Inferior parietal cortex (tissue), 1 donor: ENCODE measurements around the gene ARHGEF17.

Source experiments
- DNase-seq: peaks from one replicate; pipeline ENCODE4 v3.0.0-alpha.2; 2016; ENCODE audit errors: extremely low spot score

Gene ARHGEF17

GRCh38 chr11:73393479-73394415 lies 85.7 kb downstream of the ARHGEF17 start:
- DNase-seq, result peak; percentile 79

- DNase-seq, result no peak
These were observed 86.6 kb downstream of the ARHGEF17 start for GRCh38 chr11:73394416-73395296.

DNA sequence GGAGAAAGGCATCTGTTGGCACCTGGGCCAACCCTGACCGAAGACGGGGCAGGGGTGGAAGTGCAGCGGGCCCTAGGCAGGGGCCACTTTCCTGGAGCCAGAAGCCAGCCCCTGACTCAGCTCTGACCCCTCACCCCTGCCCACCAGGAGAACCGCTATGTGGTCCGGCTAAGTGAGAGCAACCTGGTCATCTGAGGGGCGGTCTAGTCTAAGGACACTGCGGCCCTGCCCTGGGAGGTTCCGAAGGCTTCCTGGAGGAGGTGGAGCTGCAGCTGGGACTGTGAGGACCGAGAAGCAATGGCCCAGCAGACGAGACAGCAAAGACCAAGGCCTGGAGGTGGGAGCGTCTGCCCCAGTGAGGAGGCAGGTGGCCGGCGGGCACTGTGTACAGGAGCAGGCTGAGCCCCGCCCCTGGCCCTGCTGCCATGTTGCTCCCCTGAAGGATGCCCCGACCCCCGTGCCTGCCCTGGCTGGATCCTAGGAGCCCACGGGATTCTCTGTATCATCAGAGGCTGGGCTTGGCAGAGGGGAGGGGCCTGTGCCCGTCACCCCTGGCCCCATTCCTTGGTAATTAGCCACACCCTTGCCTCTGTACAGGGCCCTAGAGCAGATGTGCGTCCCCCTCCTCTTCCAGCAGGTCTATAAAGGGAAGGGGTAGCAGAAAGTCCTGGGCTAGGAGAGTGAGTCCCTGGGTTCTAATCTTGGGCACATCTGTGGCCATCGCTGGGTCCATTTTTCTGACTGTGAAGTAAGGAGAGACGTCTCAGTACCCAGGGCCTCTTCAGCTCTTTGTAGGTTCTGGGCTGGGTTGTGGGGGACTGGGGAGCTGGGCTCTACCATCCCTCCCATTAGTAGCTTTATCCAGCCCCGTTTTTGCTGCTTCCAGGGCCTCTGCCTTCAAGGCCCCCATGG lies 87.5 kb downstream of the ARHGEF17 start:
- DNase-seq, result no peak

GRCh38 chr11:73396251-73396930 lies 88.3 kb downstream of the ARHGEF17 start:
- no peak for DNase-seq

GRCh38 chr11:73396985-73397384 lies 88.9 kb downstream of the ARHGEF17 start:
- DNase-seq, result no peak

DNA sequence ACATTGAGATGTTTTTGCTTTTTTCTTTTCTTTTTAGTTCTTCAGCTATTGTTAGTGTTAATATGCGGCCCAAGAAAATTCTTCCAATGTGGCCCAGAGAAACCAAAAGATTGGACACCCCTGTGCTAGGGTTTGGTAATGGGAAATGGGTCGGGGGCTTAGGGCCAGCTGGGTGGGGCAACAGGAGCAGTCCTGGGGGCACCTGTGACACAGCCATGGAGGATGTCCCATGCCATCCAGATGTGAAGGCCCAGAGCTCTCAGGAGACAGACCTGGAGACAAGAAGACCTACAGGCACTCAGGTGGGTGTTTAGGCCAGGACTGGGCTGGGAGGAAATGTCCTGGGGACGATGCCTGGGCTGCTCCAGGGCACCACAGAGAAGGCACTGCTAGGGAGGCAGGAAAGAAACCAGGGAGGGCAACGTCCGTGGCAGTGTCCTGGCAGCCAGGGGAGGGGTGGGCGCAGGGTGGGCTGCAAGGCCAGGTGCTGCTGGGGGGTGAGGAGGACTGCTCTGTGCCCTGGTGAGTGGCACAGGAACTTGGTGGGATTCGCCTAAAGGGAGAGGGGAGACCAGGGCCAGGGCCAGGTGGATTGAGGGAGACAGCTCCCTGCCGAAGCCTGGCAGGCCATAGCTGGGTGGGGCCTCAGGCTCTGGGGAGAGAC lies 89.5 kb downstream of the ARHGEF17 start:
- no peak for DNase-seq

DNA sequence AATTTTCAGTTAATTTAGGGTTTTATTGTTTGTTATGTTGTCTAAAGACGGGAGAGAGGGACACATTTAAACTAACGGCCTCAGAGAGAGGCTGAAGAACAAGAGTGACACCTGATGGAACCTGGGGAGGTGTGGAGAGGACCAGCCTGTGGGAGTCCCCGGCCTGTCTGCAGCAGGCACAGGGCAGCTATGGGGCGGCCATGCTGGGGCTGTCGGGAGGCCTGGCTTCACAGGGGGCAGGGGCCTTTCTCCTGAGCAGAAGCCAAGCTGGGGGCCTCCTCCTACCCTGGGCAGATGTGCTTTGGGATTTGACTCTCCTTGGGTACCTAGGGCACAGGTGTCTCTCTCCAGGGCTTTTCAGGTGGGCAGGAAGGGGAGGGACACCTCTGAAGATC lies 90.1 kb downstream of the ARHGEF17 start:
- no peak for DNase-seq

- DNase-seq, result no peak
These were observed 90.6 kb downstream of the ARHGEF17 start for GRCh38 chr11:73398721-73399120.

GRCh38 chr11:73399159-73399590 lies 91.1 kb downstream of the ARHGEF17 start:
- no peak for DNase-seq

DNA sequence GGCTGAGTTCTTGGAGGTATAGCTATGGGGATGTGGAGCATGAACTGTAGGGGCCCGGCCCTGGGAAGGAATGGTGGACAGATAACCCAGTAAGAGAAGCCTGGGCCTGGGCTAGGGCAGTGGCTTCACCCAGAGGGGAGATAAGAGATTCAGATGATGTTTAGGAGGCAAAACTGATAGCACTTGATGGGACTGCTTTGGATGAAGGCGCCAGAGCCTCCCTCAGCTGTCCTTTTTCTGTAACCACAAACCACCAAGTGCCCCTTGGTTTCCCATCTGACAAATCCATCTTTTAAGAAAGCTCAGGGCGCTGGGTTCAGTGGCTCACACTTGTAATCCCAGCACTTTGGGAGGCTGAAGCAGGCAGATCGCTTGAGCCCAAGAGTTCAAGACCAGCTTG lies 91.6 kb downstream of the ARHGEF17 start:
- no peak for DNase-seq

GRCh38 chr11:73400293-73400692 lies 92.2 kb downstream of the ARHGEF17 start:
- DNase-seq, result no peak

DNA sequence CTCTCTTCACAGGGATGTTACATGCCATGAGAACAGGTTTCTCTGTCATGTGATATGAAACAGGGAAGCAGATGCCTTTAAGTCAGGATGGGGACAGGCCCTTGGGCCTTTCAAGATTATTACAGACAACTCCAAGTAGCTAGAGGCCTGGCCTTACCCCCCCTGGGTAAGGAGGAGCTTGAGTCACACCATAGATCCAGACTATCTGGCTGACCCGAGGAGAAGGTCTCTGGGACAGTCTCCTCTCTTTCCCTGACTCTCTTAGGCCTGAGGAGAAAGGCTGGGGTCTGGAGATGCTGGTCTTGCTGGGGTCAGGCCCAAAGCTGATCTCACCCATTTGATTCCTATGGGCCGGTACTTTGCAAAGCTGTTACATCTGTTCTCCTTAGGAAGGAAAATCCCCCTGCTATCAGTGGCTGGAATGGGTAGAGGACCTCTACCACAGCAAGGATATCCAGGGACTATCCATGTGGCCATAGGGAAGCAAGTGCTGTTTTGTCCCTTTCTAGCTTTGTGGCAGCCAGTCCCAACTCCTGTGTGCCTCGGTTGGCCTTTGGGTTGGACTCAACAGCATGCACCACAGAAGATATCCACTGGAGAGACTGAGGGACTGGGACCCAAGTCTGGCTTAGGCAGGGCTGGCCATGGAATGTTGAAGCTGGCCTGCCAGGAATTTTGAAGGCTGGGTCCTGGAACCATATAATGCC lies 93.3 kb downstream of the ARHGEF17 start:
- no peak for DNase-seq

- no peak for DNase-seq
These were observed 94.1 kb downstream of the ARHGEF17 start for GRCh38 chr11:73401924-73402833.

- no peak for DNase-seq
These were observed 94.7 kb downstream of the ARHGEF17 start for GRCh38 chr11:73402834-73403185.

GRCh38 chr11:73403541-73403940 lies 95.5 kb downstream of the ARHGEF17 start:
- DNase-seq, result no peak

- DNase-seq, result peak; percentile 75
These were observed 96.0 kb downstream of the ARHGEF17 start for GRCh38 chr11:73404048-73404447.

DNA sequence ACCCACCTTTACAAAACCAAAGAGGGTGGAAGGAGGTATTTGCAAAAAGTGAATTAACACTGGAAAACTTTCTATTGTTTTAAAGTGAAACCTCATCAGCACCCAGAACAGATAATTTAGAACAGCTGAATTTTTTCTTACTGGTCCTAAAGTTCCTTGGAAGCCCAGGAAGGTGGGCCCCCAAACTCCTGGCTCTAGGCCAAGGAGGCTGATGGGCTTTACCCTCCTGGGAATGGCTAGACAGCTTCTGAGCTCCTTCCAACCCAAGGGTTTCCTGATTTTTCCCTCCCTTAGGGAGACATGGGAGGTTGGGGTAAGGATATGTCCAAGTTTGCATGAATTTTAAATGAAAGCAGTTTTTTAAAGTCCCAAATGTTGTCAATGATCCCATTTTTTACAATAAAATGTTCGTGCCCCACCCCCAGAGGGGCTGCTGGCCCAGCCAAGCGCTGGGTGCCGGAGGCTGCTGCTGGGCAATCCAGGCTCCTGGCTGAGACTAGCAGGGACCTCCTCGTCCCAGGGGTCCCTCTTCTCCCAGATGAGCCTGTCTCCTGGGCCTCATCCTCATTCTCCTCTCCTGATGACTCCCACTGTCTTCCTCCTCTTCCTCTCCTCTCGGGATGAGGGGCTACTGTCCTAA lies 96.5 kb downstream of the ARHGEF17 start:
- DNase-seq, result no peak

- no peak for DNase-seq
These were observed 97.1 kb downstream of the ARHGEF17 start for GRCh38 chr11:73405146-73405510.
